Activated naive CD4-positive, alpha-beta T cell treated with anti-CD3 and anti-CD28 coated beads, Interleukin-2, amount 50 U/mL, for 24 hours (primary cell): ENCODE results near the gene MCF2L.
"Not testable (repeated sequence)": the region's sequence is repeated elsewhere in the genome, so short reads cannot be mapped to it uniquely, and the experiment has no call there.

Experiments used
- H3K27ac Mint-ChIP-seq: one replicate; pipeline ENCODE4 v1.8.0; 2021; ENCODE audit warnings: mild to moderate bottlenecking, mixed read lengths
- H3K27me3 Mint-ChIP-seq: one replicate; pipeline ENCODE4 v1.8.0; 2021; ENCODE audit warnings: mixed read lengths
- H3K36me3 Mint-ChIP-seq: one replicate; pipeline ENCODE4 v1.8.0; 2021; ENCODE audit warnings: mixed read lengths
- H3K4me1 Mint-ChIP-seq: one replicate; pipeline ENCODE4 v1.8.0; 2021; ENCODE audit warnings: mixed read lengths
- H3K4me3 Mint-ChIP-seq: one replicate; pipeline ENCODE4 v1.8.0; 2021; ENCODE audit warnings: mild to moderate bottlenecking, mixed read lengths
- H3K9me3 Mint-ChIP-seq: one replicate; pipeline ENCODE4 v1.8.0; 2021; ENCODE audit warnings: mixed read lengths

MCF2L gene

GRCh38 chr13:113109151-113110047 is 140.4 kb downstream of the MCF2L start:
- no peaks in the 10 kb centered on the region for H3K27me3 Mint-ChIP-seq
- H3K27ac Mint-ChIP-seq, result peak overlapping the region; percentile 91
- no peaks in the 10 kb centered on the region for H3K4me1 Mint-ChIP-seq
- H3K36me3 Mint-ChIP-seq, result no peaks in the 10 kb centered on the region
- H3K4me3 Mint-ChIP-seq, result peak overlapping the region; percentile 58
- no peaks in the 10 kb centered on the region for H3K9me3 Mint-ChIP-seq

GRCh38 chr13:113110048-113110851 is 141.2 kb downstream of the MCF2L start:
- Mint-ChIP-seq H3K9me3 (no peaks in the 10 kb centered on the region), H3K27me3 (no peaks in the 10 kb centered on the region)

GRCh38 chr13:113110852-113111315 is 141.9 kb downstream of the MCF2L start:
- Mint-ChIP-seq H3K9me3 (no peaks in the 10 kb centered on the region), H3K36me3 (no peaks in the 10 kb centered on the region), H3K4me3 (peak overlapping the region; percentile 57), H3K27me3 (no peaks in the 10 kb centered on the region), H3K27ac (peak overlapping the region; percentile 30), H3K4me1 (no peaks in the 10 kb centered on the region)

More at GRCh38 chr13:113110048-113110851, 141.2 kb downstream of the MCF2L start:
- no peaks in the 10 kb centered on the region for H3K36me3 Mint-ChIP-seq
- H3K27ac Mint-ChIP-seq, result no peak overlapping the region
- H3K4me1 Mint-ChIP-seq, result no peaks in the 10 kb centered on the region
- peak overlapping the region; percentile 57 for H3K4me3 Mint-ChIP-seq

GRCh38 chr13:113111821-113112220 is 142.8 kb downstream of the MCF2L start:
- not testable (repeated sequence) for H3K27ac Mint-ChIP-seq, H3K9me3 Mint-ChIP-seq

GRCh38 chr13:113112475-113112874 is 143.5 kb downstream of the MCF2L start:
- H3K4me3 Mint-ChIP-seq, H3K36me3 Mint-ChIP-seq, H3K9me3 Mint-ChIP-seq, H3K4me1 Mint-ChIP-seq, H3K27ac Mint-ChIP-seq, H3K27me3 Mint-ChIP-seq: not testable (repeated sequence)

More at GRCh38 chr13:113111821-113112220, 142.8 kb downstream of the MCF2L start:
- H3K4me3 Mint-ChIP-seq, H3K36me3 Mint-ChIP-seq, H3K27me3 Mint-ChIP-seq, H3K4me1 Mint-ChIP-seq: not testable (repeated sequence)

- H3K4me1 Mint-ChIP-seq, result no peaks in the 10 kb centered on the region
- H3K4me3 Mint-ChIP-seq, result no peak overlapping the region
- no peaks in the 10 kb centered on the region for H3K9me3 Mint-ChIP-seq
- no peak overlapping the region for H3K27ac Mint-ChIP-seq
- no peaks in the 10 kb centered on the region for H3K27me3 Mint-ChIP-seq
- no peaks in the 10 kb centered on the region for H3K36me3 Mint-ChIP-seq
Measured at GRCh38 chr13:113112893-113113845, 144.2 kb downstream of the MCF2L start.

- Mint-ChIP-seq H3K4me3 (no peak overlapping the region), H3K27ac (no peak overlapping the region), H3K9me3 (no peaks in the 10 kb centered on the region), H3K36me3 (no peaks in the 10 kb centered on the region), H3K27me3 (no peaks in the 10 kb centered on the region), H3K4me1 (no peaks in the 10 kb centered on the region)
Measured at GRCh38 chr13:113113846-113114271, 144.8 kb downstream of the MCF2L start.

- Mint-ChIP-seq H3K27ac (no peak overlapping the region), H3K27me3 (no peaks in the 10 kb centered on the region), H3K36me3 (no peaks in the 10 kb centered on the region), H3K9me3 (no peaks in the 10 kb centered on the region), H3K4me3 (no peak overlapping the region), H3K4me1 (no peaks in the 10 kb centered on the region)
Measured at GRCh38 chr13:113114511-113115362, 145.7 kb downstream of the MCF2L start.

- no peaks in the 10 kb centered on the region for H3K27me3 Mint-ChIP-seq
- no peaks in the 10 kb centered on the region for H3K9me3 Mint-ChIP-seq
- no peak overlapping the region for H3K27ac Mint-ChIP-seq
- no peak overlapping the region for H3K4me3 Mint-ChIP-seq
- H3K4me1 Mint-ChIP-seq, result no peaks in the 10 kb centered on the region
- no peaks in the 10 kb centered on the region for H3K36me3 Mint-ChIP-seq
Measured at GRCh38 chr13:113115363-113116205, 146.6 kb downstream of the MCF2L start.

GRCh38 chr13:113116206-113116800 is 147.3 kb downstream of the MCF2L start:
- Mint-ChIP-seq H3K9me3 (no peaks in the 10 kb centered on the region), H3K27ac (no peak overlapping the region), H3K4me3 (no peak overlapping the region), H3K4me1 (no peaks in the 10 kb centered on the region), H3K36me3 (no peaks in the 10 kb centered on the region), H3K27me3 (no peaks in the 10 kb centered on the region)

- Mint-ChIP-seq H3K27me3 (no peaks in the 10 kb centered on the region), H3K9me3 (no peaks in the 10 kb centered on the region), H3K27ac (no peak overlapping the region)
Measured at GRCh38 chr13:113116871-113117271, 147.9 kb downstream of the MCF2L start.

GRCh38 chr13:113117335-113117872 is 148.4 kb downstream of the MCF2L start:
- Mint-ChIP-seq H3K36me3 (no peaks in the 10 kb centered on the region), H3K27me3 (no peaks in the 10 kb centered on the region), H3K4me1 (no peaks in the 10 kb centered on the region), H3K27ac (no peak overlapping the region), H3K9me3 (no peaks in the 10 kb centered on the region), H3K4me3 (no peak overlapping the region)

More at GRCh38 chr13:113116871-113117271, 147.9 kb downstream of the MCF2L start:
- no peaks in the 10 kb centered on the region for H3K4me1 Mint-ChIP-seq
- H3K4me3 Mint-ChIP-seq, result no peak overlapping the region
- H3K36me3 Mint-ChIP-seq, result no peaks in the 10 kb centered on the region

GRCh38 chr13:113117911-113118260 is 148.9 kb downstream of the MCF2L start:
- no peak overlapping the region for H3K4me3 Mint-ChIP-seq
- no peaks in the 10 kb centered on the region for H3K27me3 Mint-ChIP-seq
- no peak overlapping the region for H3K27ac Mint-ChIP-seq

More at GRCh38 chr13:113117911-113118260, 148.9 kb downstream of the MCF2L start:
- H3K9me3 Mint-ChIP-seq, result no peaks in the 10 kb centered on the region
- H3K36me3 Mint-ChIP-seq, result no peaks in the 10 kb centered on the region
- H3K4me1 Mint-ChIP-seq, result no peaks in the 10 kb centered on the region
